Activated T-helper 1 cell treated with anti-CD3 and anti-CD28 coated beads, Interleukin-2, amount 50 U/mL, for 16 hours (primary cell): ENCODE results near the gene MYL5.
"Not testable (repeated sequence)": the region's sequence is repeated elsewhere in the genome, so short reads cannot be mapped to it uniquely, and the experiment has no call there.

Experiments
- DNase-seq, 2 donors: peaks; one replicate each; pipeline ENCODE4 v3.0.0-alpha.2; 2020; ENCODE audit warnings: low read depth in 1 of 2, low spot score in 1 of 2

MYL5 gene

GRCh38 chr4:674172-675035 lies at the start of gene MYL5, which contains the start of gene ATP5ME:
MYL5 (plus strand) TSS chr4:674542; CDS start chr4:678027, 3,485 bp downstream.
ATP5ME (minus strand) TSS chr4:674276; CDS start chr4:674247, 29 bp downstream.
- DNase-seq, result peak; percentile 94 to 98

- no peak for DNase-seq
Measured at GRCh38 chr4:624705-625590, 49.4 kb upstream of the MYL5 start, which contains the start of gene PDE6B. PDE6B (plus strand) TSS chr4:625573; CDS start chr4:625627, 54 bp downstream.

DNA sequence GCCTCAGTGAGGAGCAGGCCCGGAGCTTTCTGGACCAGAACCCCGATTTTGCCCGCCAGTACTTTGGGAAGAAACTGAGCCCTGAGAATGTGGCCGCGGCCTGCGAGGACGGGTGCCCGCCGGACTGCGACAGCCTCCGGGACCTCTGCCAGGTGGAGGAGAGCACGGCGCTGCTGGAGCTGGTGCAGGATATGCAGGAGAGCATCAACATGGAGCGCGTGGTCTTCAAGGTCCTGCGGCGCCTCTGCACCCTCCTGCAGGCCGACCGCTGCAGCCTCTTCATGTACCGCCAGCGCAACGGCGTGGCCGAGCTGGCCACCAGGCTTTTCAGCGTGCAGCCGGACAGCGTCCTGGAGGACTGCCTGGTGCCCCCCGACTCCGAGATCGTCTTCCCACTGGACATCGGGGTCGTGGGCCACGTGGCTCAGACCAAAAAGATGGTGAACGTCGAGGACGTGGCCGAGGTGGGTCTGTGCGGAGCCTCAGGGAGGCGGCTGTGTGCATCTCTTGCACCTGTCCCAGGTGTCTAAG lies 48.6 kb upstream of the MYL5 start:
- DNase-seq, result no peak

DNA sequence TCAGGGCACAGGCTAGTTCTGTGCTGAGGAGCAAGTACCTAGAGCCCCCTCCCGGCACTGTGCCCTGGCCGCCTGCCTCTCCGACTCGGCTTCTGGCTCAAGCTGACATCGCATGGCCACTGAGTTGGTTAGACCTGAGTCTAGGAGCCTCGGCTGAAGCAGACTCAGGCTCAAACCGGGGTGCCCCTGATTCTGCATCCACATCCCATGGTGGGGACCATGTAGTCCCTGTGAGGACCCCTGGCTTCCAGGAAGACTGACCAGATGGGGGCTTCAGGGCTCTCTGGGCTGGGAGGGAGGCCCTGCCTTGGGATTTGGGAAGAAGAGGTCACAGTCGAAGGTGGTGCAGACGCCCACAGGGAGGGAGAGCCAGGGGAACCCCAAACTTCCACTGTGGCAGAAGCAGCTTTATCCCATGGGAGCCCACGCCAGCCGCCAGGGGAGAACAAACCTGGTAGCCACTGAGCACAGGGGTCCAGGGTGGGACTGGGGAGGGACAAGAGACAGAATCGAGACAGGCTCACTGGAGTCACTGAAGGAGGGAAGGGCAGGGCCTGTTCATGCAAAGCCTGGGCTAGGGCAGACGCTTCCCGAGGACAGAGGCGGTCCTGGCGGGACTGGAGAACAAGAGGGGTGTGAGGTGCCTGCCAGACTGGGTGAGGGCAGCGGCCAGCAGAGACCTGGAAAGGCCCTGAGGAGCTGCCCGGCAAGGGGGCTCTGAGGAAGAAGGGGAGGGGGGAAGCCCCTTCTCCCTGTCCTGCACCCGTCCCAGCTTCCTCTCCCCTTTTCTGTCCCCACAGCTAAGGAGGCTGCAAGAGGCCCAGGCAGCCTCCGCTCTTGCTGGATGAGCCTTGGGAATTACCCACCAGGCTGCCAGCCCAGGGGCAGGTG lies 47.9 kb upstream of the MYL5 start:
- no peak for DNase-seq

GRCh38 chr4:627347-628125 lies 46.8 kb upstream of the MYL5 start:
- DNase-seq, result no peak

GRCh38 chr4:628311-628741 lies 46.0 kb upstream of the MYL5 start:
- DNase-seq, result no peak

- DNase-seq, result no peak
Measured at GRCh38 chr4:628821-629635, 45.3 kb upstream of the MYL5 start.

GRCh38 chr4:629636-629914 lies 44.8 kb upstream of the MYL5 start:
- DNase-seq, result no peak

GRCh38 chr4:629915-630641 lies 44.3 kb upstream of the MYL5 start:
- DNase-seq, result no peak

DNA sequence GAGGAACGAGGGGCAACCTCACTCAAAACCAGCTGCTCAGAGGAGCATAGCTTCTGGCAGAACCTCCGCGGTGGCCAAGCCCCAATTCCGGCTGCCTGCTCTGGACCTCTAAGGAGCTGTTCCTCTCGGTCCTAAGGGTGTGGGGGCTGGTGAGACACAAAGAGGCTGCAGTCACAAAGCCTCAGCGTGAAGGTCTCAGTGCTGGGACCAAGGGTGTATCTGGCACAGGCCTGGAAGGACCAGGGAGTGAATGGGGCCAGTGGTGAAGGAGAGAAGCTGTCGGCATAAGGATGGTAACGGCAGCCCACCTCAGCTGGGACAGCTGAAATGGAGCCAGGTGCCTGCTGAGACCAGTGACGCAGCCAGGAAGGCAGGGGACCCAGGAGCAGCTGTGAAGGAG lies 43.7 kb upstream of the MYL5 start:
- DNase-seq, result no peak

GRCh38 chr4:632196-632790 lies 42.0 kb upstream of the MYL5 start:
- DNase-seq, result no peak

GRCh38 chr4:632926-633325 lies 41.4 kb upstream of the MYL5 start:
- no peak for DNase-seq

DNA sequence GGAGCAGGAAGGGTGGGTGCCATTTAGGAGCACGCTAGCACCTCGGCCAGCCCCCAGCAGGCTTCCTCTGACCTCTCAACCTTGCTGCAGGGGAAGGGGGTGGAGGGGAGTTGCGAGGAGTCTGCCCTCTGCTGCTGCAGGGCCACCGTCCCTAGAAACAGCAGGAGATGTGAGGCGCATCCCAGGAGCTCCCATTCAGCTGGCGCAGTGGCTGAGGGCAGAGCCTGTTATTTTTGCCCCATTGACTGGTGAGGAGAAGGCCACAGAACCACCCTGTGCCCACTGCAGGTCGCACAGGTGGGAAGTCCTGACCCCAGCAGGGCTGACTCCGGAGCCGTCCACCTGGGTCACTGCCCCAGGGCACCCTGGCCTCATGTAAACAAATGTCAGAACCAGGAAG lies 40.9 kb upstream of the MYL5 start:
- no peak for DNase-seq

DNA sequence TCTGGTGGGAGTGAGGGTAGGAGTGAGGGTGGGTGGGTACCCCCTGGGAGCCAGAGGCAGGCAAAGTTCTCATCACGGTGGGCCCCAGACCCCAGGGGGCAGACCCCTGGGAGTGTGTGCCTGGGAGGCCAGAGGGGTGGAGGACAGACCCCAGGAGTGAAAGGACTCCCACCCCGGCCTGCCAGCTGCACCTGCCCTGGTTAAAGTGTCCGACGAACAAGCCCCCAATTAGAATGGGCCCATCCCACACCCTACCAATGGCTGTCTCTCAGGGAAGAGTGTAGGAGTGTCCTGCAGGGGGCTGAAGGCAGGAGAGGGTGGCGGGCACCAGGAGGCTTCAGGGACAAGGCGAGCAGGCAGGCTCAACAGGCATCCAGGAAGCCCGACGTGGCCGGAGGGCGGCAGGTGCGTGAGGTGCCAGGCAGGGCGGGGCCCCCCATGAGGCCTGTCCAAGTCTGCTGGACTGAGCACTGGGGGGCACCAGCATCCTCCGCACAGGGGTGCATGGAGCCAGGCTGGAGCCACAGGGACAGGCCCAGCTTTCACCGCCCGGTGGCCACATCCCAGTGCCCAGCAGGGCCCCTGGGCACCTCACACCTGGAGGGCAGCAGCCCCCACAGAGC lies 40.3 kb upstream of the MYL5 start:
- no peak for DNase-seq

DNA sequence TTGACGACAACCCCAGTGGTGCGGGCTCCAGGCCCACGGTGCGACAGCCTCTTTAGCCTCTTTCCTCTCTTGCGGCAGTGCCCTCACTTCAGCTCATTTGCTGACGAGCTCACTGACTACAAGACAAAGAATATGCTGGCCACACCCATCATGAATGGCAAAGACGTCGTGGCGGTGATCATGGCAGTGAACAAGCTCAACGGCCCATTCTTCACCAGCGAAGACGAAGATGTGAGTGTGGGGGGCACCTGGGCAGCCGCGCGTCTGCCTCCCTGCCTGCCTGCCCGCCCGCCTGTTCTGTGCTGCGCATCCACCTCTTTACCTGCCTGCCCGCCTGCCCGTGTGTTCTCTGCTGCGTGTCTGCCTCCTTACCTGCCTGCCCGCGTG lies 39.8 kb upstream of the MYL5 start:
- no peak for DNase-seq

GRCh38 chr4:635066-635835 lies 39.1 kb upstream of the MYL5 start:
- not testable (repeated sequence) for DNase-seq
